Ureter (tissue), 1 donor: ENCODE data around the gene PLCL1. TPM values are rescaled to one million over a fixed set of nuclear protein-coding genes. Genes with fewer than 3 reads are reported as not detected.
"Not testable (repeated sequence)": the region's sequence is repeated elsewhere in the genome, so short reads cannot be mapped to it uniquely, and the experiment has no call there.

Experiments used
- DNase-seq: peaks from one replicate; pipeline ENCODE4 v3.0.0-alpha.2; 2020; ENCODE audit warnings: low spot score
- total RNA-seq: library from RNA; stranded (reverse); gene quantifications from one replicate; pipeline ENCODE4 v1.2.4, GENCODE V29; 2023
- donor health status: DM: yes; HTN: yes; CAD: no.

Gene PLCL1
- total RNA-seq, 1 donor from 2014 or later, result 2.9 TPM

GRCh38 chr2:198000417-198000816 is 196.0 kb downstream of the PLCL1 start:
- DNase-seq, result no peak

- no peak for DNase-seq
Observed at GRCh38 chr2:198004173-198004572, 199.8 kb downstream of the PLCL1 start.

GRCh38 chr2:198004921-198005829 is 200.8 kb downstream of the PLCL1 start:
- DNase-seq, result no peak

- no peak for DNase-seq
Observed at GRCh38 chr2:198006733-198007132, 202.3 kb downstream of the PLCL1 start.

GRCh38 chr2:198008230-198008629 is 203.8 kb downstream of the PLCL1 start:
- DNase-seq, result no peak

- DNase-seq, result no peak
Observed at GRCh38 chr2:198012025-198012424, 207.6 kb downstream of the PLCL1 start.

GRCh38 chr2:198016243-198016642 is 211.8 kb downstream of the PLCL1 start:
- DNase-seq, result no peak

DNA sequence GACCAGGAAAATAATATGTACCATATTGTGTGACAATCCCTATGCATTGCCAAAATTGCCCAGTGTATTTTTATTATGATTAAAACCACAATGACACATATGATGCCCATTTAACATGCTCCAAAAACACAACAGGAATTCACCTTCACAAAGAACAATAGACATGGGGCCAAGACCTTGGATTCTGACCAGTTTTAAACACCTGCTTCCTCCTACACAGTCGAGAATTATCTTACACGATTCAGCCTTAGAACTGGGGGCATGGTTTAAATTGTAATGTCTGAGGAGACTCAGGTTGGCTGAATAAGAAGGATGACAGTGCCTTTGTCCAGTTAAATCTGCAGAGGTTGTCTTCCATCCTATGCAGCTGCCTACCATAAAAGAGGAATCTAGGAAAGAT is 212.7 kb downstream of the PLCL1 start:
- no peak for DNase-seq

- no peak for DNase-seq
Observed at GRCh38 chr2:198028955-198029354, 224.6 kb downstream of the PLCL1 start.

DNA sequence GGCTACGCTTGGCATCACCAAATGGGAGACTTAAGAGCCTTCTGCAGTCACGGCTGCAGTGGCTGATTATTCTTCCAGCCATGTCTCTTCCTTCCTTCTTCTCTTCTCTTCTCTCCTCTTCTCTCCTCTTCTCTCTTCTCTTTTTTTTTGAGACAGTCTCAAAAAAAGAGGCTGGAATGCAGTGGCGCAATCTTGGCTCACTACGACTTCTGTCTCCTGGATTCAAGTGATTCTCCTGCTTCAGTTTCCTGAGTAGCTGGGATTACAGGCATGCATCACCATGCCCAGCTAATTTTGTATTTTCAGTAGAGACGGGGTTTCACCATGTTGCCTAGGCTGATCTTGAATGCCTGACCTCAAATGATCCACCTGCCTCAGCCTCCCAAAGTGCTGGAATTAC is 225.2 kb downstream of the PLCL1 start:
- not testable (repeated sequence) for DNase-seq

GRCh38 chr2:198033626-198034025 is 229.2 kb downstream of the PLCL1 start:
- DNase-seq, result no peak

- DNase-seq, result no peak
Observed at GRCh38 chr2:198036029-198036879, 231.9 kb downstream of the PLCL1 start.

DNA sequence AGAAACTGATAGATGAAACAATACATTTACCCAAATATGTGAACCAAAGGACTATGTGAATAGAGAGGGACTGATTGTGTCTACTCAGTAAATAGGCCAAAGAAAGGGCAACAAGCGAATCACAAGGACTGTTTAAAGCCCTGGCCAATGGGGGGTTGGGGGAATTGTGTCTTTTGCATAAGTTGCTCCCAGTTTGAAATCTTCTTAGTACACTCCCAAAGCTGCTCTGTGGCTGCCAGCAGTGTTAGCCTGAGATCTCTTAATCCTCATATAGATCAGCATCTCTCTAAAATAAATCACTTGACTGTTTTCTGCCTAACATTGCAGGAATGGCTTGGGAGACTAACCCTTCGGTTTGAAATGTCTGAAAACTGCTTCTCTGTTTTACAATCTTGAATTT is 236.4 kb downstream of the PLCL1 start:
- DNase-seq, result no peak

GRCh38 chr2:198042189-198042588 is 237.8 kb downstream of the PLCL1 start:
- no peak for DNase-seq

DNA sequence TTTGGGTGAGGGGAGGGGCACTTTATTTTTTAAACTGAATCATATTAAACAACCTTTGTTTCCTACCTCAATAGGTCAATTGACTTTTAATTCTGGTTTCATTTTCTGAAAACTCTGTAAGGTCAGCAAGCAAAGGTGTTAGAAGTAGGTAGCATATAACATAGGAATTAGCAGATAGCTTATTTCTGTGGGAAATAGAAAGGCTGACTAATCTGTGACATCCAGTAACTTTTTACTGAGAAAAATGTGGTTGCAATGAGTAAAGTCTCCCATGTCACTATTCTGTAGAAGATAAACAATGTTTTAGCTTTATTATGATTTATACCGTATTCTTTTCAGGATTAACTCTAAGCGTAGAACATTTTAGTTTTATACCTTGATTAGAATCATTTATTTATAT is 240.4 kb downstream of the PLCL1 start:
- no peak for DNase-seq

DNA sequence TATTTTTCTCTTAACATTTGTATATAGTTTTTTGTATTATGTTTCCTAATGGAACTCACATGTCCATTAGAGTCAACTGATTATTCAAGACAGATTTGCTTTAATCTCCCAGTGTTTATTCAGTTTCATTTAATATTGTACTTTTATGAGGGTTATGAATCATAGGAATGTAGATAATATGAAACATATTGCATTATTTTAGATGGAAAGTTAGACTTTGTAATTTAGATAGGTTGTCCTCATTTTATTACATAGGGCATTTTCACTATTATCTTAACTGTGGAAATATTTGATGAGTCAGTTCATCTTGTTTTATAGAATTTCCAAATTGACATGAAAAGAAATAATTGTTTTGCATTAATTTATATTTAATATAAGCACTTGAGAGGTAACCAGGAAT is 240.8 kb downstream of the PLCL1 start:
- no peak for DNase-seq

- no peak for DNase-seq
Observed at GRCh38 chr2:198052741-198053140, 248.3 kb downstream of the PLCL1 start.

GRCh38 chr2:198053148-198053547 is 248.8 kb downstream of the PLCL1 start:
- DNase-seq, result no peak

DNA sequence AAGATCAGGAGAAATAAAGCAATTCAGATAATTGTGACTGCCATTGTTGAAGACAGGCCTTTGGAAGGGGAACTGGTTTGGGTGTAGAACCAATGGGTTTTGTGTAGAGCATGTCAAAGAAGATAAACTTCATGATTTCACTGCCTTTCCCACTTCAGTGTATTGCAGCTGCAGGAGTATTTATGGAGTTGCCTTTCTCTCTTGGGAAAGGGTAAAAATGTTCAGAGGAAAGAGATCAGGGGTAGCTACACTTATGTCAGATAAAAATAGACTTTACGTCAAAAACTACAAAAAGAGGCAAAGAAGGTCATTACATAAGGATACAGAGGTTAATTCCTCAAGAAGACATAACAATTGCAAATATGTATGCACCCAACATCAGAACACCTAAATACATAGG is 249.4 kb downstream of the PLCL1 start:
- no peak for DNase-seq

DNA sequence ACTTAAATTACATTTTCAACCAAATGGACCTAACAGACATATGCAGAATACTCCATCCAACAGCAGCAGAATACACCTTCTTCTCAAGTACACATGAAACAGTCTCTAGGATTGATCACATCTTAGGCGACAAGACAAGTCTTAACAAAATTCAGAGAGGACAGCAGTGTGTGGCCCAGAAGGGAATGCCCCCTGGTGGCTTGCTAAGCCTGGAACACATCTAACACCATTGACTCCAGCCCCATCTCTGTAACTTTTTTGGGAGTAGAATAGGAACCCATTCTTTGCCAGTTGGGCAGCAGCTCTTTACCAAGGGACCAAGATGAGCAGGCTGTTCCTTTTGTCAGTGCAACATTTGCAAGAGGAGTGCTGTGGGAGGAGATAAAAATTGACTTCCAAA is 249.9 kb downstream of the PLCL1 start:
- DNase-seq, result no peak

DNA sequence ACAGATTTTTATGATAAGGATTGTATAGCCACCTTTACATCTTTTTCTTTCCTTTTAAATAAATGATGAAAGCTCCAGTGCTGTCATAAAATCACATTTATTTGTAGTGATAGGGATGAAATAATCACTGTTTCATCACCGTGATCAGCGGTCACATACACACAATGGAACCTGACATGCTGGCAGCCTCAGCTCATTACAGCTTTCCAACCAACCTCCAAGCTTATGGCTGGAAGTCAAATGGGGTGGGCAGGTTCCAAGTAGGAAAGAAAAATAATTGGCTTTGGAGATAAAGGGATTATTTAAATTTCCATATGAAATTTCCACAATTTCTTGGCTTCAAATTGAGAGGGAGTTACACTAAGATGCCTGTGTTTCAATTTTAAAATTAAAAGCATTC is 251.3 kb downstream of the PLCL1 start:
- DNase-seq, result no peak

DNA sequence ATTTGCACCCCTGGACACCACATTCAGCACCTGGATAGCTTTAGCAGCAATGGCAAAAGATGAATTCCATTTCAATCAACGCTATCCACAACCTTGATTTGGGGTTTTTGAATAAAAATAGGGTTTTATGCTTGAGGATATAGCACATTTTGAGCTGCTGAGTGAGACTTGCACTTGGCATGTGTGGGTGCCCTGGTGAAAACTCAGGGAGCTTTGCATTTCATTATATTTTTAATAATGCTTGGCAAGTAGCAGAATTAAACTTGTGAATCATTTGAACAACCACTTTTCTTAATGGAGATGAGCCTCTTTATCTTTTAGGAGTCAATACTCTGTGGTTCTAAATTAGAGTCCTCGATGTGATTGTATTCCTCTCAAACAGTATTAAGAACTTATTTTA is 252.4 kb downstream of the PLCL1 start:
- DNase-seq, result no peak

DNA sequence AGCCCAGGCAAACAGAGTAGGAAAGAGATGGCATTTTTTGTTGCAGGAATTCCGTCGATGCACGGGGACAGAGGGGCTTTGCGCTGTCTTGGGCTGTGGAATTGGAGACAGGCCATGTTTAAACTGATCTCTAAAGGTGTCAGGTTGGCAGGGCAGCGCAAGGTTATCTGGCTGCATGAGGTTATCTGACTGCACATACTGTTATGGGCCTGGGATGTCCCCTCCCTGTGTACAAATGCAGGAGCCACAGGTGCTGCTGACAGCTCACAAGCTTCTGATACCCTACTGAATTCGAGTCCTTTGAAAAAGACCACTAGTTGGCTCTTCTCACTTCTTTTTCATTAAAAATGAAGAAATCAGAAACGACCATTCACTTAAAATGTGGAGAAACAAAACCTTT is 255.4 kb downstream of the PLCL1 start:
- DNase-seq, result no peak
